HG02885 (cell line): ENCODE data around the gene F7.
"Not testable (repeated sequence)": the region's sequence is repeated elsewhere in the genome, so short reads cannot be mapped to it uniquely, and the experiment has no call there.

ENCODE experiments used
- ATAC-seq: cut with Tn5 transposase; IDR thresholded peaks from one replicate; pipeline ENCODE4 v1.9.1; 2021; ENCODE audit warnings: mild to moderate bottlenecking; ENCODE audit not compliant: unreplicated experiment, poor library complexity

Gene F7

GRCh38 chr13:113096052-113096744 is 9.4 kb upstream of the F7 start:
- ATAC-seq, result no peak

GRCh38 chr13:113096745-113097305 is 8.8 kb upstream of the F7 start:
- ATAC-seq, result no peak

- ATAC-seq, result no peak
These were observed 7.9 kb upstream of the F7 start for GRCh38 chr13:113097651-113098050.

- ATAC-seq, result no peak
These were observed 7.3 kb upstream of the F7 start for GRCh38 chr13:113098162-113098732.

GRCh38 chr13:113099142-113099541 is 6.4 kb upstream of the F7 start:
- ATAC-seq, result no peak

GRCh38 chr13:113102302-113102701 is 3.3 kb upstream of the F7 start:
- ATAC-seq, result not testable (repeated sequence)

GRCh38 chr13:113102727-113103126 is 2.9 kb upstream of the F7 start:
- ATAC-seq, result no peak

- no peak for ATAC-seq
These were observed 1.9 kb upstream of the F7 start for GRCh38 chr13:113103646-113104045.

- ATAC-seq, result no peak
These were observed 396 bp downstream of the F7 start for GRCh38 chr13:113105921-113106452.

- no peak for ATAC-seq
These were observed 1.2 kb downstream of the F7 start for GRCh38 chr13:113106711-113107351.

- ATAC-seq, result not testable (repeated sequence)
These were observed 2.9 kb downstream of the F7 start for GRCh38 chr13:113108521-113108920.

- no peak for ATAC-seq
These were observed 3.8 kb downstream of the F7 start for GRCh38 chr13:113109151-113110047.

GRCh38 chr13:113110048-113110851 is 4.7 kb downstream of the F7 start:
- no peak for ATAC-seq

GRCh38 chr13:113110852-113111315 is 5.3 kb downstream of the F7 start:
- ATAC-seq, result no peak

- not testable (repeated sequence) for ATAC-seq
These were observed 6.2 kb downstream of the F7 start for GRCh38 chr13:113111821-113112220.

GRCh38 chr13:113112475-113112874 is 6.9 kb downstream of the F7 start:
- not testable (repeated sequence) for ATAC-seq

GRCh38 chr13:113112893-113113845 is 7.6 kb downstream of the F7 start:
- no peak for ATAC-seq

GRCh38 chr13:113113846-113114271 is 8.3 kb downstream of the F7 start:
- ATAC-seq, result no peak
